ENCODE data around the gene CCR4. TPM values are rescaled to one million over a fixed set of nuclear protein-coding genes. Genes with fewer than 3 reads are reported as not detected.

CCR4 gene
- total and polyA plus RNA-seq, 2 of the 13 experiments (the other 11 are each of a cell fraction or from before 2014, with no cell fraction given), result 0.04 to 0.05 TPM

DNA sequence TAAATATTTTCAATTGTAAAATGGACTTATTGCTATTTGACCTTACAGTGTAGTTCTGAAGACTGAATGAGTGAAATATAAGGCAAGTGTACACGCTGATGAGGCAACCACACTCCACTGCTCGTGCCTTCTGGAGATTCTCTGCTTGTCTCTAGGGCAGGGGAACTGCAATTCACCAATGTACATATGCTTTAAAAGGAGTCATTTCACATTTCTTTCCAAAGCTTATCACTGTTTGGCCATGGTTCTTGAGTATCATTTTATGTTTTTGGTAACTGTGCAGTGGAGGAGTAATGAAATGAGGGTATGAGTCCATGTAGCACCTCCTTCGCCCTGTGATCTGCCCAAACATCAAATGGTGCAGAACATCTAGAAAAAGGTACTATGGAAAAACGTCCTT is 43.7 kb downstream of the CCR4 start:
- ATAC-seq, result no peak
- H3K9me3 ChIP-seq (ENCODE audit: low read length), result no peaks in the 10 kb centered on the region
- WGBS (ENCODE audit: low lambda C conversion rate), result 85% methylated on average over 4 of the region's 4 CpGs

DNA sequence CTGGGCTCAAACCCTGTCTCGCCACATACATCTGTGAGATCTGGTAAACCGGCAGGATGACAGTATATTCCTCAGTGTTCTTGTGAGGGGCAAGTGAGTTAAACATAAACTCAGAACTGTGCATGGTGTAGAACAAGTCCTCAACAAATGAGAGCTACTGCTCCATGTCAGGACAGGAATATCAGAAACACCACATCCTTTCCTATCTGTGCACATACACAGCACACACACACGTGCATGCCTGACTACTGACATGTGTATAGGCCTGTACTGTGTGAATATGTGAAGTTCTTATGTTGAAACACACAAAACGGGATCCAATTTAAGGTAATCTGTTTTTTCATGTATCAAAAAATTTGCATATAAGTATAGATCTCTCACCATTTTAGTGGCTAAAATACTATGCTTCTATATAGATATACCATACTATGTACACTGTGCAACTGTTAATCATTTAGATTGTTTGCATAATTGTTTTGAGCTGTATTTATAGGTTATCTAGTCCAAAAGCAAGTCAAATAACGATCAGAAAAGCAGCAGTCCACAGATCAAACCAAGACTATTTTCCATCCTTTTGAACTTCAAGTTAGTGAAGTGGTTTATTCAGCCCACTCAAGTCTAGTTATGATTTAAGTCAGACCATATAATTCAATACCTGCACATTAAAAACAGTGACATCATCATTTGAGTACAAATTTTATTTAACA is 44.8 kb downstream of the CCR4 start:
- no TSS peak for BruUV-seq (replicated peaks)
- intact Hi-C loops (cut with micrococcal nuclease; ENCODE audit: unreplicated experiment), result no loop called here
- Histone ChIP-seq H3K36me3 (replicated peaks in 1 of 2; ENCODE audit: control insufficient read depth in 1 of 2, insufficient read depth in 2 of 2, low read length in 2 of 2) (0 out of 5 replicates have a peak, but pooled peaks cover 0 to 3% of the 10 kb centered on the region in 2 experiments), H3K27ac (ENCODE audit: extremely low read length, insufficient read depth, low read length) (no peak overlapping the region), H2AFZ (ENCODE audit: low read length) (no peak overlapping the region), H3K79me2 (ENCODE audit: insufficient read depth, low read length) (no peaks in the 10 kb centered on the region), H3K4me2 (ENCODE audit: low read depth, low read length) (no peak overlapping the region), H3K9ac (ENCODE audit: insufficient read depth, low read depth, low read length) (no peak overlapping the region), H4K20me1 (ENCODE audit: insufficient read depth, low read length) (no peaks in the 10 kb centered on the region), H3K9me3 (ENCODE audit: low read length) (no peaks in the 10 kb centered on the region), H3K4me1 (ENCODE audit: insufficient read depth, low read length) (no peaks in the 10 kb centered on the region), H3K27me3 (ENCODE audit: control insufficient read depth in 1 of 2, insufficient read depth in 2 of 2, low read length in 2 of 2) (no peaks in the 10 kb centered on the region), H3K4me3 (replicated peaks in 1 of 3; ENCODE audit: insufficient read depth in 1 of 3, low read depth in 2 of 3, low read length in 3 of 3) (no peak overlapping the region)
- TF ChIP-seq CREB1 (IDR thresholded peaks at IDR 0.05), result 0 out of 2 replicates have a peak, but pooled peaks have one; percentile 17
- TF ChIP-seq CREB1 (CRISPR knock-in tag; IDR thresholded peaks at IDR 0.05), result no peak
- TF ChIP-seq MAZ (IDR thresholded peaks at IDR 0.05; ENCODE audit: borderline replicate concordance, low read depth, low read length), result no peak
- TF ChIP-seq MAZ (CRISPR knock-in tag; IDR thresholded peaks at IDR 0.05; ENCODE audit: low read depth), result no peak
- peak; percentile 82 for TF ChIP-seq ATF7 (IDR thresholded peaks at IDR 0.05)
- TF ChIP-seq ATF7 (CRISPR knock-in tag; IDR thresholded peaks at IDR 0.05), result no peak
- no peak for TF ChIP-seq HCFC1 (IDR thresholded peaks at IDR 0.05; ENCODE audit: low read depth, low read length)
- no peak for TF ChIP-seq ZNF672 (CRISPR knock-in tag; IDR thresholded peaks at IDR 0.05)
- WGBS (ENCODE audit: low lambda C conversion rate), result 82% methylated on average over 5 of the region's 5 CpGs
- ChIA-PET CTCF (ENCODE audit: low intra/inter-chr PET ratio, low total read pairs) (no interaction called here), POLR2A (no interaction called here)
- in situ Hi-C loops (cut with HindIII; ENCODE audit: extremely low pct_ligation_motif_present, low pct_unique_long_range_greater_than_20kb), result no loop called here
- FAIRE-seq (no peak), DNase-seq (ENCODE audit: low spot score) (no peak), ATAC-seq (no peak)

More for the DNA sequence above, 43.7 kb downstream of the CCR4 start:
- no peaks in the 10 kb centered on the region for H3K27me3 ChIP-seq (ENCODE audit: control insufficient read depth in 1 of 2, insufficient read depth in 2 of 2, low read length in 2 of 2)
- no peak for FAIRE-seq
- no peaks in the 10 kb centered on the region for H3K4me1 ChIP-seq (ENCODE audit: insufficient read depth, low read length)
- DNase-seq (ENCODE audit: low spot score), result no peak
- intact Hi-C loops (cut with micrococcal nuclease; ENCODE audit: unreplicated experiment), result no loop called here
- no peak overlapping the region for H3K9ac ChIP-seq (ENCODE audit: insufficient read depth, low read depth, low read length)
- POLR2A ChIA-PET, result no interaction called here
- H3K4me2 ChIP-seq (ENCODE audit: low read depth, low read length), result no peak overlapping the region
- H2AFZ ChIP-seq (ENCODE audit: low read length), result no peak overlapping the region
- H3K36me3 ChIP-seq (replicated peaks in 1 of 2; ENCODE audit: control insufficient read depth in 1 of 2, insufficient read depth in 2 of 2, low read length in 2 of 2), result 0 out of 5 replicates have a peak, but pooled peaks cover 0 to 3% of the 10 kb centered on the region in 2 experiments
- no peaks in the 10 kb centered on the region for H4K20me1 ChIP-seq (ENCODE audit: insufficient read depth, low read length)
- no peaks in the 10 kb centered on the region for H3K79me2 ChIP-seq (ENCODE audit: insufficient read depth, low read length)
- BruUV-seq (replicated peaks), result no TSS peak
- H3K27ac ChIP-seq (ENCODE audit: extremely low read length, insufficient read depth, low read length), result no peak overlapping the region
- H3K4me3 ChIP-seq (replicated peaks in 1 of 3; ENCODE audit: insufficient read depth in 1 of 3, low read depth in 2 of 3, low read length in 3 of 3), result no peak overlapping the region
- in situ Hi-C loops (cut with HindIII; ENCODE audit: extremely low pct_ligation_motif_present, low pct_unique_long_range_greater_than_20kb), result no loop called here
- CTCF ChIA-PET (ENCODE audit: low intra/inter-chr PET ratio, low total read pairs), result no interaction called here
- TF ChIP-seq ZNF460 (CRISPR knock-in tag; IDR thresholded peaks at IDR 0.05; ENCODE audit: borderline replicate concordance), result no peak

Measured in HepG2 (cell line).